Mesenchymal stem cell (in vitro differentiated cells and primary cell): ENCODE results near the gene PID1.

Experiments
- DNase-seq: peaks from one replicate; pipeline ENCODE4 v3.0.0-alpha.2; 2013
- H2AFZ ChIP-seq: one replicate; pipeline ENCODE4 v1.6.1; 2013; ENCODE audit warnings: low read depth, mild to moderate bottlenecking, control low read depth, inconsistent platforms, low read length, moderate library complexity
- H2AK5ac ChIP-seq: 2 replicates; pipeline ENCODE4 v1.6.1; 2013; ENCODE audit warnings: low read length, moderate library complexity, mild to moderate bottlenecking, inconsistent platforms; ENCODE audit not compliant: severe bottlenecking
- H2BK120ac ChIP-seq: one replicate; pipeline ENCODE4 v1.6.1; 2013; ENCODE audit warnings: low read depth, mild to moderate bottlenecking, inconsistent platforms, low read length, moderate library complexity
- H2BK12ac ChIP-seq, 2 experiments: one replicate each; pipeline ENCODE4 v1.6.1; 2013; ENCODE audit warnings: inconsistent platforms in 2 of 2, low read length in 2 of 2, mild to moderate bottlenecking in 2 of 2, moderate library complexity in 2 of 2, control low read depth in 1 of 2
- H2BK15ac ChIP-seq: one replicate; pipeline ENCODE4 v1.6.1; 2013; ENCODE audit warnings: mild to moderate bottlenecking, low read depth, inconsistent platforms; ENCODE audit not compliant: poor library complexity, severe bottlenecking
- H2BK5ac ChIP-seq: 2 replicates; pipeline ENCODE4 v1.6.1; 2013; ENCODE audit warnings: low read depth, mild to moderate bottlenecking, low read length, control low read depth, inconsistent platforms; ENCODE audit not compliant: poor library complexity, severe bottlenecking
- H3K14ac ChIP-seq, 2 experiments: one replicate each; pipeline ENCODE4 v1.6.1; 2013; ENCODE audit warnings: inconsistent platforms in 2 of 2, low read length in 2 of 2, control low read depth in 1 of 2, mild to moderate bottlenecking in 1 of 2, moderate library complexity in 1 of 2
- H3K18ac ChIP-seq, 2 experiments: one replicate each; pipeline ENCODE4 v1.6.1; 2013; ENCODE audit warnings: inconsistent platforms in 2 of 2, low read length in 2 of 2, control low read depth in 1 of 2, low read depth in 1 of 2, mild to moderate bottlenecking in 1 of 2
- H3K23ac ChIP-seq, 2 experiments: one replicate each; pipeline ENCODE4 v1.6.1; 2013; ENCODE audit warnings: inconsistent platforms in 2 of 2, low read length in 2 of 2, mild to moderate bottlenecking in 2 of 2, moderate library complexity in 2 of 2, control low read depth in 1 of 2
- H3K27ac ChIP-seq: 2 replicates; pipeline ENCODE4 v1.5.1; 2013; ENCODE audit warnings: mild to moderate bottlenecking, moderate library complexity, low read length, control low read depth, inconsistent platforms; ENCODE audit not compliant: poor library complexity, severe bottlenecking
- H3K27me3 ChIP-seq, 2 experiments: 2 replicates each; pipeline versions ENCODE4 v1.6.1 to v1.7.0; 2013; ENCODE audit warnings: low read length in 2 of 2, mild to moderate bottlenecking in 2 of 2, moderate library complexity in 2 of 2, control low read depth in 1 of 2, inconsistent platforms in 1 of 2; ENCODE audit not compliant: control insufficient read depth in 1 of 2, insufficient read depth in 1 of 2
- H3K36me3 ChIP-seq, 2 experiments: 2 replicates each; pipeline versions ENCODE4 v1.6.1 to v1.7.0; 2013; ENCODE audit warnings: low read length in 2 of 2, control low read depth in 1 of 2, inconsistent platforms in 1 of 2, low read depth in 1 of 2, mild to moderate bottlenecking in 1 of 2; ENCODE audit not compliant: insufficient read depth in 2 of 2, control insufficient read depth in 1 of 2
- H3K4ac ChIP-seq, 2 experiments: one replicate each; pipeline ENCODE4 v1.6.1; 2013; ENCODE audit warnings: inconsistent platforms in 2 of 2, low read length in 2 of 2, mild to moderate bottlenecking in 2 of 2, moderate library complexity in 2 of 2, control low read depth in 1 of 2, low read depth in 1 of 2
- H3K4me1 ChIP-seq: 2 replicates; pipeline ENCODE4 v1.6.1; 2013; ENCODE audit warnings: low read depth, low read length, control low read depth; ENCODE audit not compliant: control insufficient read depth, insufficient read depth
- H3K4me2 ChIP-seq: 2 replicates; pipeline ENCODE4 v1.6.1; 2013; ENCODE audit warnings: low read length, mild to moderate bottlenecking, inconsistent platforms; ENCODE audit not compliant: poor library complexity, severe bottlenecking
- H3K4me3 ChIP-seq, 2 experiments: 2 replicates each; pipeline versions ENCODE4 v1.5.1 to v1.7.0; 2013; ENCODE audit warnings: low read length in 2 of 2, mild to moderate bottlenecking in 2 of 2, control low read depth in 1 of 2, low read depth in 1 of 2; ENCODE audit not compliant: insufficient read depth in 1 of 2
- H3K79me1 ChIP-seq: replicated peaks from 2 replicates; pipeline ENCODE4 v1.6.1; 2013; ENCODE audit warnings: mild to moderate bottlenecking, control low read depth, low read length, inconsistent platforms; ENCODE audit not compliant: poor library complexity, severe bottlenecking
- H3K9ac ChIP-seq: 2 replicates; pipeline ENCODE4 v1.7.0; 2013; ENCODE audit warnings: mild to moderate bottlenecking, low read length, moderate library complexity
- H3K9me3 ChIP-seq: 2 replicates; pipeline ENCODE4 v1.7.0; 2013; ENCODE audit warnings: mild to moderate bottlenecking, low read length; ENCODE audit not compliant: control insufficient read depth
- H4K8ac ChIP-seq: one replicate; pipeline ENCODE4 v1.6.1; 2013; ENCODE audit warnings: inconsistent platforms, mild to moderate bottlenecking, low read length, moderate library complexity
- H4K91ac ChIP-seq: one replicate; pipeline ENCODE4 v1.6.1; 2013; ENCODE audit warnings: mild to moderate bottlenecking, low read length, inconsistent platforms
- WGBS: methylation state at CpG from one replicate; pipeline ENCODE4 v1.1.7; 2013; ENCODE audit warnings: mixed read lengths; 5-methylcytosine and 5-hydroxymethylcytosine counted together

Gene PID1

GRCh38 chr2:229269941-229270340 is 1.1 kb downstream of the PID1 start:
- Histone ChIP-seq H3K18ac (no peak overlapping the region), H3K9ac (peak overlapping the region; percentile 83), H2AFZ (no peak overlapping the region), H2BK120ac (no peak overlapping the region), H3K23ac (no peak overlapping the region), H2BK12ac (no peak overlapping the region), H3K4me2 (no peak overlapping the region), H3K4me1 (peaks cover 4% of the 10 kb centered on the region), H3K14ac (no peak overlapping the region), H2BK5ac (no peak overlapping the region), H4K8ac (no peak overlapping the region), H3K27me3 (no peaks in the 10 kb centered on the region), H2BK15ac (no peak overlapping the region), H3K4me3 (peak overlapping the region in 1 of 2 experiments; percentile 84), H4K91ac (no peak overlapping the region), H3K79me1 (no peaks in the 10 kb centered on the region), H3K36me3 (no peaks in the 10 kb centered on the region), H3K9me3 (no peaks in the 10 kb centered on the region), H3K27ac (no peak overlapping the region), H3K4ac (no peak overlapping the region), H2AK5ac (no peak overlapping the region)
- DNase-seq = peak; percentile 6
- WGBS = 74% methylated on average over 6 of the region's 6 CpGs

GRCh38 chr2:229269146-229269545 is 1.9 kb downstream of the PID1 start:
- Histone ChIP-seq H3K9me3 (no peaks in the 10 kb centered on the region), H3K23ac (no peak overlapping the region), H2BK5ac (no peak overlapping the region), H3K9ac (peak overlapping the region; percentile 83), H3K27me3 (no peaks in the 10 kb centered on the region), H2BK12ac (no peak overlapping the region), H3K36me3 (no peaks in the 10 kb centered on the region), H2BK15ac (no peak overlapping the region), H3K4me2 (no peak overlapping the region), H2AFZ (no peak overlapping the region), H2BK120ac (no peak overlapping the region), H3K4ac (no peak overlapping the region), H3K79me1 (no peaks in the 10 kb centered on the region), H3K14ac (no peak overlapping the region), H3K4me1 (peaks cover 4% of the 10 kb centered on the region), H4K8ac (no peak overlapping the region), H3K18ac (no peak overlapping the region), H4K91ac (no peak overlapping the region), H3K4me3 (peak overlapping the region in 1 of 2 experiments; percentile 84), H3K27ac (no peak overlapping the region), H2AK5ac (no peak overlapping the region)
- WGBS = 80% methylated on average over 8 of the region's 8 CpGs
- no peak for DNase-seq

- Histone ChIP-seq H3K4me1 (peaks cover 4% of the 10 kb centered on the region), H3K4me2 (no peak overlapping the region), H3K9me3 (no peaks in the 10 kb centered on the region), H2AFZ (no peak overlapping the region), H4K91ac (no peak overlapping the region), H3K4me3 (peak overlapping the region in 1 of 2 experiments; percentile 84), H4K8ac (no peak overlapping the region), H3K9ac (peak overlapping the region; percentile 83), H2AK5ac (no peak overlapping the region), H3K79me1 (no peaks in the 10 kb centered on the region), H3K23ac (no peak overlapping the region), H2BK120ac (no peak overlapping the region), H3K4ac (no peak overlapping the region), H2BK12ac (no peak overlapping the region), H3K36me3 (no peaks in the 10 kb centered on the region), H3K18ac (no peak overlapping the region), H2BK15ac (no peak overlapping the region), H3K27ac (no peak overlapping the region), H3K27me3 (no peaks in the 10 kb centered on the region), H3K14ac (no peak overlapping the region), H2BK5ac (no peak overlapping the region)
- DNase-seq = peak; percentile 54
- 56% methylated on average over 1 of the region's 4 CpGs for WGBS
Measured at GRCh38 chr2:229268626-229269025, 2.5 kb downstream of the PID1 start.

- no peaks in the 10 kb centered on the region for H3K27me3 ChIP-seq
- peak overlapping the region in 1 of 2 experiments; percentile 41 for H3K4me3 ChIP-seq
- no peak for DNase-seq
- H2BK12ac ChIP-seq = no peak overlapping the region
- no peak overlapping the region for H3K4me2 ChIP-seq
- 91% methylated on average over 1 of the region's 1 CpG for WGBS
- no peak overlapping the region for H2BK5ac ChIP-seq
- no peaks in the 10 kb centered on the region for H3K79me1 ChIP-seq
- H4K91ac ChIP-seq = no peak overlapping the region
- peaks cover 4% of the 10 kb centered on the region for H3K4me1 ChIP-seq
- H3K9ac ChIP-seq = peak overlapping the region; percentile 6
- no peak overlapping the region for H3K18ac ChIP-seq
- no peak overlapping the region for H2AK5ac ChIP-seq
- H3K14ac ChIP-seq = no peak overlapping the region
- H2AFZ ChIP-seq = no peak overlapping the region
- no peak overlapping the region for H3K23ac ChIP-seq
- H2BK15ac ChIP-seq = no peak overlapping the region
- no peak overlapping the region for H3K4ac ChIP-seq
- H2BK120ac ChIP-seq = no peak overlapping the region
- H4K8ac ChIP-seq = no peak overlapping the region
- H3K36me3 ChIP-seq = peaks cover 0 to 4% of the 10 kb centered on the region in 2 experiments
- no peaks in the 10 kb centered on the region for H3K9me3 ChIP-seq
- H3K27ac ChIP-seq = no peak overlapping the region
Measured at GRCh38 chr2:229267080-229267479, 4.0 kb downstream of the PID1 start.
